AG09309 (cell line): ENCODE results near the gene SPON1.

Experiments
- DNase-seq: peaks from one replicate; pipeline ENCODE4 v3.0.0-alpha.2; 2010; ENCODE audit warnings: low read depth
- H3K4me3 ChIP-seq: 2 replicates; pipeline ENCODE4 v1.5.1; 2011; ENCODE audit warnings: mild to moderate bottlenecking, low read depth, low read length, moderate library complexity; ENCODE audit not compliant: control insufficient read depth
- CTCF ChIP-seq: IDR thresholded peaks from 2 replicates; pipeline ENCODE4 v1.5.1; 2011; ENCODE audit warnings: mild to moderate bottlenecking, low read depth, low read length, inconsistent platforms; ENCODE audit not compliant: insufficient read depth, control insufficient read depth; ENCODE audit errors: missing control alignments

Gene SPON1

GRCh38 chr11:14111496-14111895, 149.0 kb downstream of the SPON1 start:
- no peak overlapping the region for H3K4me3 ChIP-seq
- no peak for DNase-seq
- TF ChIP-seq CTCF = no peak

- no peak overlapping the region for H3K4me3 ChIP-seq
- TF ChIP-seq CTCF = no peak
- no peak for DNase-seq
Measured at GRCh38 chr11:14112721-14113120, 150.2 kb downstream of the SPON1 start.

GRCh38 chr11:14114269-14114668, 151.7 kb downstream of the SPON1 start:
- no peak for DNase-seq
- H3K4me3 ChIP-seq = no peak overlapping the region
- no peak for TF ChIP-seq CTCF

- H3K4me3 ChIP-seq = no peak overlapping the region
- TF ChIP-seq CTCF = no peak
- DNase-seq = no peak
Measured at GRCh38 chr11:14114786-14115185, 152.3 kb downstream of the SPON1 start.

GRCh38 chr11:14117632-14118031, 155.1 kb downstream of the SPON1 start:
- no peak overlapping the region for H3K4me3 ChIP-seq
- no peak for TF ChIP-seq CTCF
- no peak for DNase-seq

GRCh38 chr11:14118072-14118471, 155.5 kb downstream of the SPON1 start:
- DNase-seq = no peak
- no peak for TF ChIP-seq CTCF
- H3K4me3 ChIP-seq = no peak overlapping the region

GRCh38 chr11:14119357-14119756, 156.8 kb downstream of the SPON1 start:
- H3K4me3 ChIP-seq = no peak overlapping the region
- no peak for TF ChIP-seq CTCF
- no peak for DNase-seq
